ENCODE data around the gene SULT2B1.
A peak's percentile ranks its signal among the peaks of the same experiment; 100 is the strongest.
"Not testable (repeated sequence)": the region's sequence is repeated elsewhere in the genome, so short reads cannot be mapped to it uniquely, and the experiment has no call there.

The SULT2B1 gene

GRCh38 chr19:48551437-48552302 is at the start of gene SULT2B1:
SULT2B1 (plus strand) TSS chr19:48552172; CDS start chr19:48552253, 81 bp downstream.
- DNase-seq = peak; percentile 29 to 75

- DNase-seq = no peak
These were observed 49.5 kb upstream of the SULT2B1 start for GRCh38 chr19:48502350-48503018.

- DNase-seq = peak in 1 of 2 experiments; percentile 26
These were observed 45.7 kb upstream of the SULT2B1 start for GRCh38 chr19:48506138-48506733.

DNA sequence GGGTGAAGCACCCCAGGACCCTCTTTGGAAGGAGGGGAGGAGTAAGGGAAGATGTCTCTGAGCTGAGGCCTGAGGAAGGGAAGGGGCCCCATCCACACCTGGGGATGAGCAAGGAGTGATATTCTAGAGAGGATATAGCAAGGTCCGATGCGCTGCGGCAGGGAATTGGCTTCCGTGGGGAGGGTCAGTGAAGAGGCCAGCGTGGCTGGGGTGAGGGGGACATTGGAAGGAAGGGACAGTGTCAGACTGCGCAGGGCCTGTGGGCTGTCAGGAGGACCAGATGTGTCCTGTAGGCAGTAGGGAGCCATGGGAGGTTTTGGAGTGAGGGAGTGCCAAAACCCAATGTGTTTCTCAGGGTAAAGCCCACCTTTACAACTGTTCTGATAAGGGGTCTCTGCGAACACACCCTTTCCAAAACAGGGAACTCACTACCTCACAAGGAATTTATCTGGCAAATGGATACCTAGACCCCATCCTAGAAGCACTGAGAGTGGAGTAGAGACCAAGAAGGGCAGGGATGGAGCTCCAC is 44.0 kb upstream of the SULT2B1 start:
- DNase-seq = no peak

DNA sequence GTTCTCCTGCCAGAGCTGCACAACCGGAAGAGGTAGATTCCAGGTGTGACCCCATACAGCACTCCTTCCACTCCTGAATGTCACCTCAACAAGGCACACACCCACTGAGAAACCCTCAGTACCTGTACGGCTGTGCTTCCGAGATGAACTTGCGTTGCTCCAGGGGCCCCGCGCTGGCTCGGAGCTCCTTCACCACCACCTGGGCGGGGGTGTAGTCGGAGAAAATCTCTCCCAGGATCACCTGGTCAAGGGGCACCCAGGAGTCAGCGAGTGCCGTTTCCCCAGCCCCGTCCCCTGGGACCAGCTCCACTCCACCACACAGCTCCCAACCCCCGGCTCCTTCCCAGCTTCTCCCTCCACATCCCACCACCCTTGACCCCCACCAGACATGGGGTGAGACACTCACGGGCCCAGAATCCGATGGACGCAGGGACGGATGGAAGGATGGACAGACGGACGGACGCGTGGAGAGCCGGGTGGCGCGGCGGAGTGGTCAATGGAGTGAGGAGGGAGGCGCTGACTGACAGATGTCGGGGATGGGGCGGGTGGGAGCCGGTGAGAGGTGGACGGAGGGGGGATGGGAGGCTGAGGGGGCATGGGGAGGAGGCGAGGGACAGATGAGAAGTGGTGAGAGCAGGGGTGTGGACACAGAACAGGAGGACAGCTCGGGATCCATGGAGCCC is 43.1 kb upstream of the SULT2B1 start:
- no peak for DNase-seq

DNA sequence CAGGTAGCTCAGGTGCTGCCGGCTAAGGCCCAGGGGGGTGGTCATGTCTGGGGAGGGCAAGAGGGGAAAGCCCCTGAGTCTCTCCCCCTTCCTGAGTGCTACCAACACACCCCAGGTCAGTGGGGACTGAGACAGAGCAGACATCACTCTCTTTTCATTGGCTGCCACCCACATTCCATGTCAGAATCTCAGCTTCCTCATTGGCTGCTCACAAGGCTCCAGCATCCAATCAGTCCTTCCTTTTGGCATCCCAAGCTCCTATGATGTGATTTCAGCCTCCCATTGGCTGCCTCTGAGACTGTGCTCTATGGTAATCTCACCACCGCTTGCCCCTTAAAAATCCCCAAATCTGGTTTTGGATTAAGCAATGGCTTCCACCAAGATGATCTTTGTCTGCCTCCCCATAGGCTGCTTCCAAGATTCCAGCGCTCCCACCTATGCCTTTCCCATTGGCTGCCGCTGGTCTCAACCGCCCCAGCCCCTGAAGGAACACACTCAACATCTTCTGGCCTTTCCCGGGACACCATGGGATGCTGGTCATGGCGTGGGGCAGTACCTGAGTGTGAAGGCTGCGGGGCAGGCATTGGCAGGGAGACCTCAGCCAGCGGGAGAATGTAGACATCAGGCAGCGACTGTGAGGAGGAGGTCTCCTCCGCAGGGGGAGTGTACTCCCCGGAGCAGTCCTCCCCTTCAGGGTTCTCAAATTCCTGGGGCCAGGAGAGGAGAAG is 42.3 kb upstream of the SULT2B1 start:
- no peak for DNase-seq

- peak; percentile 45 to 58 for DNase-seq
These were observed 41.3 kb upstream of the SULT2B1 start for GRCh38 chr19:48510421-48511268.

DNA sequence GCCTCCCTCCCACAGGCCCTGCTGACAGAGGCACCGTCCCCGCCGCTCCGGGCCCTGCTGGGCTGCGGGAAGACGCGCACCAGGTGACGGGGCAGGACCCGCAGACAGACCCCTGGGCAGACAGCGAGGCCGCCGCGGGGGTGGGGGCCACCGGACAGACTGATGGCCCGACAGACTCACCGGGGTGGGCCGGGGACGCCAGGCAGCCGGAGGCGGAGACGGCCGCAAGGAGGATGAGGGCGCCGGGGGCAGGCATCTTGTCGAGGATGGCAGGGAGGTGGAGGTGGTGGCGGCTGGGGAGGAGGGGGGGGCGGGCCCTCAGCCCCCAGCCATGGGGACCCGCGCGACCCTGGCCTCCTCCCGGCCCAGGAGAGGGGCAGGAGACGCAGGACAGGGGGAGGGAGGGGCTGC is 40.6 kb upstream of the SULT2B1 start:
- DNase-seq = no peak

- peak; percentile 22 to 31 for DNase-seq
These were observed 40.0 kb upstream of the SULT2B1 start, which contains the start of gene LMTK3 for GRCh38 chr19:48511800-48512503. LMTK3 (minus strand) TSS chr19:48511835; CDS start chr19:48511576, 259 bp downstream.

DNA sequence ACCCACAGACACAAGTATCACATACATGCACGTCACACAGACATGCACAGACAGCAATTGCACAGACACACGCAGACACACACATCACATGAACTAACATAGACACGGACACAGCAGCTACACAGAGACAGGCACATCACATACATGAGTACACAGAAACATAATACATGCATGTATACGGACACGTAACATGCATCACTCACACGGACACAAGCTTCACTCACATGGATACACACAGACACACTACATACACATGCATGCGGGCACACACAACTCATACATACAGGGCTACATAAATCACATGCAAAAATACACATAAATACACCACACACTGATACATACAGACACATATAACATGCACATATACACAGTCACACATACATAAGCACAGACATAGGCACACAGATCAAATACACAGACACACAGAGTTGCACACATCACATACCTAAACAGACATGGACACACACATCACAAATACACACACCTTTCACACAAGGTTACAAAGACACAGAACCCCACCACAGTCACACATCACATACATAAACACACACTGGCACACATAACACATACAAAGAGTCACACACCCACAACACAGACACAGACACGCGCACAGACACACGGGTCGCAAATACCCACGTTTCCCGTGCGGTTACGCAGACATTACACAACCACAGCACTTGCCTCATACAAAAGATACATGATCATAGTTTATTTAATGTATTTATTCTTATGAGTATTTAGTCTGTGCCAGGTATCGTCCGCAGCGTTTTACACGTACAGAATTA is 39.3 kb upstream of the SULT2B1 start:
- no peak for DNase-seq

DNA sequence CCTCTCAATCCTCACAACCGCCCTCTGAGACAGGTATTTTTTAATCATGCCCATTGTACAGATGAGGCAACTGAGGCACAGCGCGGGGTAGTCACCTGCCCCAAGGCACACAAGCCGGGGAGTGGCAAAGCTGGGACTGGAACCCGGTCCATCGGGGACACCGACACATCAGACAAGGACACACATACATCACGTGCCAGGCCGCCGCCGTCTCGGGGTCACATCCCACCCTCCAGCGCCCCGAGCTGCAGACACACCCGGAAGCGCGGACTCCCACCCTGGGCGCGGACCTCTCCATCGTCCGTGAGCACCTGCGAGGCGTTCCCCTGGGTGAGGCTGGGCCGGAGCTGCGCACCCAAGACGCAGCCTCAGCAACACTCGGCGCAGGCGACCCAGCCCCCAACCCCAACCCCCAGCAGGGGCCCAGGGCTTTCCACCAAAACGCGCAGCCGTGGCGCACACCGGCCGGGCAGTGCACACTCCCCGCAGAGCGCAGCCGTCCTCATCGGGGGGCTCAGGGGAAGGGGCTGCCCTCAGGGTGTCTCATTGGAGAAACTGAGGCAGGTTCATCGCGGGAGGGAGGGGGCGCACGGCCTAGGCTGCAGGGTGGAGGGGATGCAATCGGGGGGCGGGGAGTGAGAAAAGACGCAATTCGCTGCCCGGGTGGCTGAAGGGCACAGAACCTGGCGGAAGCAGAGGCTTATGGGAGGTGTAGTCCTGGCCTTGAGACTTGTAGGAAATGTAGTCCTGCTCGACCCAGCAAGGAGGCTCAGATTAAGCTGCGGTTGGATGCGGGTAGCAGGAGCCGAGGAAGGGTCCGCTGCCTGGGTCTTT is 38.5 kb upstream of the SULT2B1 start:
- DNase-seq = peak; percentile 26 to 60

GRCh38 chr19:48514123-48514458 is 37.9 kb upstream of the SULT2B1 start:
- no peak for DNase-seq

GRCh38 chr19:48516536-48516935 is 35.4 kb upstream of the SULT2B1 start:
- DNase-seq = no peak

DNA sequence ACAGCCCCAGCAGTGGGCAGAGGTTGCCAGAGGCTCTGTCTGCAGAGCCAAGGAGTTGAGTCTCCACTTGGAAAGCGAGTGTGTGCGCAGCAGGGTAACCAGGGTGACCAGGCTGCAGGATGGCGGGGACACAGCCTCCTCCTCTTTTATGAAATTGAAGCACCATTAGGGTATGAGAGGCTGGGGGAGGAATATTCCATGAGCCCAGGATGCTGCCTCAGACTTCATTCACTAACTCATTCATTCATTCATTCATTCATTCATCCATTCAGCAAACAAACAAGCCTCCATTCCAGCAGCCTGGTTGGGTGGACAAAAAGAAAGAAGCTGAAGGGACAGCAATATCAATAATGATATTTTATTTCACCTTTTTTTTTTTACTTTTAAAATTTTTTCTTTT is 33.8 kb upstream of the SULT2B1 start:
- DNase-seq = no peak

DNA sequence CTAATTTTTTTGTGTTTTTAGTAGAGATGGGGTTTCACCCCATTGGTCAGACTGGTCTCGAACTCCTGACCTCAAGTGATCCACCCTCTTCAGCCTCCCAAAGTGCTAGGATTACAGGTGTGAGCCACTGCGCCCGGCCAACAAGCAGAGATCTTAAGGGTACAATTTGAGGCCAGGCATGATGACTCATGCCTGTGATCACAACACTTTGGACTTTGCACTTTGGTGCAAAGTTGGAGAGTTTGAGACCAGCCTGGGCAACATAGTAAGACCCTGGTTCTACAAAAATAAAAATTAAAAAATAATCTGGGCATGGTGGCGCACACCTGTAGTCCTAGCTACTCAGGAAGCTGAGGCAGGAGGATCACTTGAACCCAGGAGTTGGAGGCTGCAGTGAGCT is 32.5 kb upstream of the SULT2B1 start:
- DNase-seq = not testable (repeated sequence)

DNA sequence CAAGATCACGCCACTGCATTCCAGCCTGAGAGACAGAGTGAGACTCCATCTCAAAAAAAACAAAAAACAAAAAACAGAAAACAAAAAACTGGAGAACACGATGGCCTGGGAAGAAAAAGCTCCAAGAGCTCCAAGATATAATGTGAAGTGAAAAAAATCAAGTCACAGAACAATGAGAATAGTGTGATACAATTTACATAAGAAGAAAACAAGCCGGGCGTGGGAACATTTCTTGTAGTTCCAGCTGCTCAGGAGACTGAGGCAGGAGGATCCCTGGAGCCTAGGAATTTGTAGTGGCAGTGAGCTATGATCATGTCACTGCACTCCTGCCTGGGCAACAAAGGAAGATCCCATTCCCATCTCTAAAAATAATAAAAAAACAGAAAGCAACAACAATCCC is 31.8 kb upstream of the SULT2B1 start:
- no peak for DNase-seq

- DNase-seq = no peak
These were observed 27.8 kb upstream of the SULT2B1 start for GRCh38 chr19:48524221-48524620.

DNA sequence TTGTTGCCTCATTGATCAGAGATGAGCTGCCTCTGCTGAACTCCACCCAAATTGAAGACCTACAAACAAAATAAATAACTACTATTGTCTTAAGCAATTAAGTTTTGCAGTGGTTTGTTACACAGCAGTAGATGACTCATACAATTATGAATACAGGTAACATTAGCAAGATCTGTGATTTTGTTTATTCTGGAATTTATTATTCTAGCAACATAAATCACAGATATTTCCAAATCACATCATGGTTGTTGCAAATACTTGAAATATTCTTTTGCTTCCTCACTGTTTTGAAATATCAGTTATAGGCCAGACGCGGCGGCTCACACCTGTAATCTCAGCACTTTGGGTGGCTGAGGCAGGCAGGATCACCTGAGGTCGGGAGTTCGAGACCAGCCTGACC is 27.2 kb upstream of the SULT2B1 start:
- DNase-seq = no peak

DNA sequence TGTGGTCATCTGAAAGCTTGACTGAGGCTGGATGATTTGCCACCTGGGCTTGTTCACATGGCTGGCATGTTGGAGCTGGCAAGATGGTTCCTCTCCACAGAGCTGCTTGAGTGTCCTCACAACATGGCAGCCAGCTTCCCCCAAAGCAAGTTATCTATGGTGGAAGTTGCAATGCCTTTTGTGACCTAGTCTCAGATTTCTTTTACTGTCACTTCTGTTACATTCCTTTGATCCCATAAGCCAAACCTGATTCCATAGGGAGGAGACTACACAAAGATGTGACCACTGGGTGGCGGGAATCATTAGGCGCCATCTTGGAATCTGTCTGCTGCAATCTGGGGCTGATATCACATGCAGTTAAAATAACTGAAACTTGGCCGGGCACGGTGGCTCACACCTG is 22.8 kb upstream of the SULT2B1 start:
- no peak for DNase-seq
